GM23338 (cell line): Measurements from ENCODE around the gene VEPH1. TPM values are rescaled to one million over a fixed set of nuclear protein-coding genes. Genes with fewer than 3 reads are reported as not detected.

Experiments used
- ATAC-seq: fragments of 200-7000 bp; cut with Tn5 transposase; 3 replicates; pipeline ENCODE4 v1.9.1; 2020
- DNase-seq: peaks from one replicate; pipeline ENCODE4 v3.0.0-alpha.2; 2015; ENCODE audit warnings: low spot score
- H2AFZ ChIP-seq: fragments of 200-600 bp; sonication (generic); 2 replicates; pipeline ENCODE4 v1.8.0; 2016; ENCODE audit warnings: antibody characterized with exemption, mild to moderate bottlenecking, moderate library complexity
- H3F3A ChIP-seq: fragments of 200-600 bp; sonication (generic); replicated peaks from 2 replicates; pipeline ENCODE4 v1.8.0; 2017; ENCODE audit warnings: antibody characterized with exemption, mixed run types, low read depth
- H3K27ac ChIP-seq: fragments of 200-600 bp; sonication (generic); 2 replicates; pipeline ENCODE4 v1.6.1; 2016; ENCODE audit warnings: low read depth
- H3K27me3 ChIP-seq: fragments of 200-600 bp; sonication (generic); 2 replicates; pipeline ENCODE4 v1.8.0; 2016; ENCODE audit warnings: mild to moderate bottlenecking, mixed run types, moderate library complexity; ENCODE audit not compliant: insufficient read depth
- H3K36me3 ChIP-seq: fragments of 200-600 bp; sonication (generic); 2 replicates; pipeline ENCODE4 v1.8.0; 2016; ENCODE audit warnings: mild to moderate bottlenecking; ENCODE audit not compliant: insufficient read depth
- H3K4me1 ChIP-seq: fragments of 200-600 bp; sonication (generic); 2 replicates; pipeline ENCODE4 v1.8.0; 2016; ENCODE audit warnings: mild to moderate bottlenecking, moderate library complexity; ENCODE audit not compliant: insufficient read depth
- H3K4me2 ChIP-seq: fragments of 200-600 bp; sonication (generic); 2 replicates; pipeline ENCODE4 v1.7.1; 2017; ENCODE audit warnings: mixed run types
- H3K4me3 ChIP-seq: fragments of 200-600 bp; sonication (generic); 2 replicates; pipeline ENCODE4 v1.6.1; 2016; ENCODE audit warnings: mixed run types
- H3K79me2 ChIP-seq: fragments of 200-600 bp; sonication (generic); replicated peaks from 2 replicates; pipeline ENCODE4 v1.8.0; 2017; ENCODE audit warnings: mild to moderate bottlenecking; ENCODE audit not compliant: insufficient read depth
- H3K9me2 ChIP-seq: fragments of 200-600 bp; sonication (generic); 2 replicates; pipeline ENCODE4 v1.8.0; 2017; ENCODE audit not compliant: insufficient read depth
- H4K20me1 ChIP-seq: fragments of 200-600 bp; sonication (generic); replicated peaks from 2 replicates; pipeline ENCODE4 v1.8.0; 2017; ENCODE audit warnings: mild to moderate bottlenecking; ENCODE audit not compliant: insufficient read depth
- H3K27ac Mint-ChIP-seq: 2 replicates; pipeline ENCODE4 v1.8.0; 2020; ENCODE audit warnings: inconsistent platforms, mild to moderate bottlenecking, moderate library complexity, mixed read lengths
- H3K27me3 Mint-ChIP-seq: 3 replicates; pipeline ENCODE4 v1.8.0; 2022; ENCODE audit warnings: low read depth, mild to moderate bottlenecking, moderate library complexity, mixed read lengths, inconsistent platforms; ENCODE audit not compliant: insufficient read depth, poor library complexity
- H3K36me3 Mint-ChIP-seq: 3 replicates; pipeline ENCODE4 v1.8.0; 2021; ENCODE audit warnings: low read depth, mild to moderate bottlenecking, inconsistent platforms, moderate library complexity, mixed read lengths
- H3K4me1 Mint-ChIP-seq: 3 replicates; pipeline ENCODE4 v1.8.0; 2020; ENCODE audit warnings: mild to moderate bottlenecking, inconsistent platforms, mixed read lengths
- H3K4me3 Mint-ChIP-seq: 3 replicates; pipeline ENCODE4 v1.8.0; 2021; ENCODE audit warnings: moderate library complexity, mild to moderate bottlenecking, inconsistent platforms, mixed read lengths
- H3K9me3 Mint-ChIP-seq: 3 replicates; pipeline ENCODE4 v1.8.0; 2020; ENCODE audit warnings: moderate library complexity, mild to moderate bottlenecking, inconsistent platforms, mixed read lengths
- CREB1 ChIP-seq: fragments of 250-450 bp; sonication (Bioruptor Pico); IDR thresholded peaks from 2 replicates; pipeline ENCODE4 v1.5.0; 2020; ENCODE audit warnings: low read depth, mild to moderate bottlenecking, moderate library complexity
- ETS1 ChIP-seq: IDR thresholded peaks from 2 replicates; pipeline ENCODE4 v1.6.1; 2016; ENCODE audit warnings: antibody characterized with exemption
- EZH2 ChIP-seq: fragments of 200-600 bp; sonication (generic); IDR thresholded peaks from one replicate; pipeline ENCODE4 v1.8.0; 2017; ENCODE audit warnings: antibody characterized with exemption, mild to moderate bottlenecking, low read depth; ENCODE audit not compliant: unreplicated experiment
- POLR2AphosphoS5 ChIP-seq: IDR thresholded peaks from 2 replicates; pipeline ENCODE4 v1.6.1; 2016; ENCODE audit warnings: antibody characterized with exemption, low read depth
- REST ChIP-seq: IDR thresholded peaks from one replicate; pipeline ENCODE4 v1.6.1; 2018; ENCODE audit warnings: antibody characterized with exemption; ENCODE audit not compliant: unreplicated experiment
- ZNF114 ChIP-seq: fragments of 250-450 bp; sonication (Bioruptor Pico); IDR thresholded peaks from 2 replicates; pipeline ENCODE4 v1.5.0; 2020; ENCODE audit warnings: mild to moderate bottlenecking, moderate library complexity
- ZNF462 ChIP-seq: fragments of 250-450 bp; sonication (Bioruptor Pico); IDR thresholded peaks from 2 replicates; pipeline ENCODE4 v1.5.0; 2020; ENCODE audit warnings: mild to moderate bottlenecking, moderate library complexity
- polyA plus RNA-seq: library from polyadenylated mRNA; unstranded; fragments of >200 nt; fragmentation: Nextera tagmentation; extraction: Ambion mirVana; gene quantifications from 2 replicates; pipeline ENCODE4 v1.2.1, GENCODE V29; 2016
- total RNA-seq: library from RNA; depleted of rRNA; stranded (reverse); fragments of >200 nt; shearing (Covaris generic); gene quantifications from 2 replicates; pipeline ENCODE4 v1.2.3, GENCODE V29; 2014
- TF ChIP-seq, protein P1 (sequence below), 2 experiments: fragments of 200-600 bp in 1 of 2; sonication (generic) in 1 of 2; conservative IDR thresholded peaks; 2 replicates each; pipeline versions ENCODE4 v1.5.1 to v1.6.1; 2016 to 2017; ENCODE audit warnings: antibody characterized with exemption in 2 of 2, low read depth in 2 of 2, mild to moderate bottlenecking in 2 of 2, moderate library complexity in 1 of 2

VEPH1 gene
- total and polyA plus RNA-seq, 2 experiments from 2014 or later, result 15.4 to 33.8 TPM

DNA sequence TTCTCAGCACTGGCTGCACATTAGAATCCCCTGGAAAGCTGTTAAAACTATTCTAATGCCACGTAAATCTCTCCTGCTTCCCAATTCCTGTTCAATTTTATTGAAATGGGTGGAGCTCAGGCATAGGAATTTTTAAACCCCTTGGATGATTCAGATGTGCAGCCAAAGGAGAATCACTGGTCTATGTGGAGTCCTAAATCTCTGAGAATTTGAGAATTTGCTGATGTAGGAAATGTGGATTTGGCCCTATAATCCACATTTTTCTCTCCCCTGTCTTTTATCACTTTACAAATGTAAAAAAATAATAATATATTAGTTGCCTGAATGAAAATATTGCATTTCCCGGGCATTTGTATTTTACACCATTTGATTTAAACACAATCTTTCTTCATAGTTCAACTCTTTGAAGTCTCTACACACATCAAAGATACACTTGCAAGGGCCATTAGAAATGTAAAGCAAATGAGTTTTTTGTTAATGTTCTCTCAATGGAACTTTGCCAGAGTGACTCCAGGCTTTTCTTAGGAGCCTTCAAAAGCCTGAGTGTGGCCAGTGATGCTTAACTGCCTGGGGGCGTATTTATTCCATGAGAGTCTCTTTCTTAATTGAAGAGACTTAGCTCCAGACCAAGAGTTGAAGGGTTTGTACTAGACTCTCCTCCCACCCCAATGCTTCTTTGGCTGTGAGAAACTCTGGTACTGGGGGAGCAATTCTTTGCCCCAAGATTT is 115.3 kb downstream of the VEPH1 start:
- H2AFZ ChIP-seq, result no peak overlapping the region

GRCh38 chr3:157384491-157384890 is 118.7 kb downstream of the VEPH1 start:
- Histone ChIP-seq H4K20me1 (no peaks in the 10 kb centered on the region), H3K36me3 (no peaks in the 10 kb centered on the region), H3K27me3 (no peaks in the 10 kb centered on the region), H3K27ac (no peak overlapping the region), H3K4me3 (no peak overlapping the region), H3K4me1 (no peaks in the 10 kb centered on the region), H3K79me2 (no peaks in the 10 kb centered on the region), H3F3A (no peaks in the 10 kb centered on the region), H2AFZ (no peak overlapping the region), H3K4me2 (no peak overlapping the region), H3K9me2 (no peaks in the 10 kb centered on the region)
- H3K4me1 Mint-ChIP-seq, result peaks cover 11% of the 10 kb centered on the region; the same call in 2 of the 3 replicates
- no peaks in the 10 kb centered on the region for H3K27me3 Mint-ChIP-seq
- H3K36me3 Mint-ChIP-seq, result no peaks in the 10 kb centered on the region
- no peak for DNase-seq
- ATAC-seq, result no peak
- no peaks in the 10 kb centered on the region for H3K9me3 Mint-ChIP-seq
- H3K4me3 Mint-ChIP-seq, result no peak overlapping the region
- H3K27ac Mint-ChIP-seq, result no peak overlapping the region
- TF ChIP-seq, protein P1, sequence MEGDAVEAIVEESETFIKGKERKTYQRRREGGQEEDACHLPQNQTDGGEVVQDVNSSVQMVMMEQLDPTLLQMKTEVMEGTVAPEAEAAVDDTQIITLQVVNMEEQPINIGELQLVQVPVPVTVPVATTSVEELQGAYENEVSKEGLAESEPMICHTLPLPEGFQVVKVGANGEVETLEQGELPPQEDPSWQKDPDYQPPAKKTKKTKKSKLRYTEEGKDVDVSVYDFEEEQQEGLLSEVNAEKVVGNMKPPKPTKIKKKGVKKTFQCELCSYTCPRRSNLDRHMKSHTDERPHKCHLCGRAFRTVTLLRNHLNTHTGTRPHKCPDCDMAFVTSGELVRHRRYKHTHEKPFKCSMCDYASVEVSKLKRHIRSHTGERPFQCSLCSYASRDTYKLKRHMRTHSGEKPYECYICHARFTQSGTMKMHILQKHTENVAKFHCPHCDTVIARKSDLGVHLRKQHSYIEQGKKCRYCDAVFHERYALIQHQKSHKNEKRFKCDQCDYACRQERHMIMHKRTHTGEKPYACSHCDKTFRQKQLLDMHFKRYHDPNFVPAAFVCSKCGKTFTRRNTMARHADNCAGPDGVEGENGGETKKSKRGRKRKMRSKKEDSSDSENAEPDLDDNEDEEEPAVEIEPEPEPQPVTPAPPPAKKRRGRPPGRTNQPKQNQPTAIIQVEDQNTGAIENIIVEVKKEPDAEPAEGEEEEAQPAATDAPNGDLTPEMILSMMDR (conservative IDR thresholded peaks at IDR 0.05; ENCODE audit: low read depth in 2 of 2), result no peak
- TF ChIP-seq REST (no peak), EZH2 (no peak), ZNF114 (CRISPR knock-in tag) (no peak), ZNF462 (CRISPR knock-in tag) (no peak), ETS1 (no peak), POLR2AphosphoS5 (no peak)

More for the DNA sequence above, 115.3 kb downstream of the VEPH1 start:
- Mint-ChIP-seq H3K27me3 (no peaks in the 10 kb centered on the region), H3K36me3 (no peaks in the 10 kb centered on the region), H3K4me1 (peaks cover 11% of the 10 kb centered on the region; the same call in 2 of the 3 replicates), H3K27ac (no peak overlapping the region), H3K9me3 (no peaks in the 10 kb centered on the region), H3K4me3 (no peak overlapping the region)
- ATAC-seq, result no peak
- no peaks in the 10 kb centered on the region for H3K4me1 ChIP-seq
- no peak overlapping the region for H3K4me2 ChIP-seq
- no peak overlapping the region for H3K27ac ChIP-seq
- DNase-seq, result no peak
- no peak overlapping the region for H3K4me3 ChIP-seq
- H3K27me3 ChIP-seq, result no peaks in the 10 kb centered on the region
- no peaks in the 10 kb centered on the region for H4K20me1 ChIP-seq
- TF ChIP-seq ZNF114 (CRISPR knock-in tag), result no peak
- TF ChIP-seq CREB1 (CRISPR knock-in tag), result no peak
- TF ChIP-seq EZH2, result no peak
- no peaks in the 10 kb centered on the region for H3K36me3 ChIP-seq
- no peaks in the 10 kb centered on the region for H3F3A ChIP-seq
- no peaks in the 10 kb centered on the region for H3K9me2 ChIP-seq
- no peaks in the 10 kb centered on the region for H3K79me2 ChIP-seq
